CD4-positive, alpha-beta T cell treated with Interferon gamma for 1 hour (primary cell): ENCODE results near the gene CCDC80.
"Not testable (repeated sequence)": the region's sequence is repeated elsewhere in the genome, so short reads cannot be mapped to it uniquely, and the experiment has no call there.

Experiments
- DNase-seq: peaks from one replicate; pipeline ENCODE4 v3.0.0-alpha.2; 2020

Gene CCDC80

DNA sequence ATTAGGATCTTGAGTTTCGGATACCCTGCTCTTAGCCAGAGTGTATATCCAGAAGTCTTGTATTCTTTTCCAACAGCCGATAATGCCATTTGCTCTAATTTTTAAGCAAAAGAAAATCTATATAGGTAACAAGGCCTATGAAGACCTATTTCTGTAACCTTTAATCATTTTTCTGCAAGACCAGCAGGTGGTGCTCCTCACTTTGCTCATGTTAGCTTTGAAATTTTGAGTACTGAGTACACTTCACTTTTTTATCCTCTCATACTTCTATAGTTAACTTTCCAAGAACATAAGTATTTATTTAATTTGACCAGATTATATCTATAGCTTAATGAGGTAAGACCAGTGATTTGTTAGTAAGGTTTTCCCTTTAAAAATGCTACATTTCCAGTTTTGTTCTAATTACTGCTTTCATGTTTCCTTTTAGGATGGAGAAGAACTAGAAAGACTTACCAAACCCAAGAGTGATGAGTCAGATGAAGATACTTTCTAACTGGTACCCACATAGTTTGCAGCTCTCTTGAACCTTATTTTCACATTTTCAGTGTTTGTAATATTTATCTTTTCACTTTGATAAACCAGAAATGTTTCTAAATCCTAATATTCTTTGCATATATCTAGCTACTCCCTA, 58.6 kb downstream of the CCDC80 start:
- no peak for DNase-seq

DNA sequence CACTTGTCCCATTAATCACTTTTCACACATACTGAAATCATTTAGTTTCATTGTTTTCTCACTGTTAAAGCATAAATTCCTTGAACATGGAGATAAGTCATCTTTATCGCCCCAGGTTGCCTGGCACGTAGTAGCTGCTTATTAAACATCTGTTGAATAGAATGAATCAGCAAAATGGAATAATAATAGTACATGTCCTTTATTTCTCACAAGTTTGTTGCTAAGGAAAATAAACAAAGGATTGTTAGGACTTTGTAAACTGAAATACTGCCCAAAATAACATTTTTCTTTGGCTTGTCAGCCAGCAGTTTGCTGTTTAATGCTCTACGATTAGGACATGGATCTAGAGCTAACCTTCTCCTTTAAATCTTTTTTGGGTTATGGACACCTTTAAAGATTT, 61.2 kb downstream of the CCDC80 start:
- DNase-seq: no peak

DNA sequence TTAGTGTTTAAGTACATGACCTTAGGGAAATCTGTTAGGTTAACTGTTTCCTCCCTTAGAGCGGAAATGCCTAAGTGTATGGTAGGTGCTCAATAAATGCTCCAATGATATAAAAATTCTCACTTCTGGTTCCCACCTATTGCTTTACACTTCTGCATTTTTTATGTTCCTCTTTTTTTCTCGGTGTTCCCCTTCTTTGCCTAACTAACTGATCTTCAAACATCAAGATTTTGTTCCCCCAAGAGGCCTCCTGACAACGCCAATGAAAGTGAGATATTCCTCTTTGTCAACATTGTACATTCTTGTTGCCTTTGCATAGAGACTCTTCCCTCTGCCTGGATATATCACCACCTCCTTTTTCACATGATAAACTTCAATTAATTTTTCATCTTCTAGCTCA, 61.7 kb downstream of the CCDC80 start:
- no peak for DNase-seq

DNA sequence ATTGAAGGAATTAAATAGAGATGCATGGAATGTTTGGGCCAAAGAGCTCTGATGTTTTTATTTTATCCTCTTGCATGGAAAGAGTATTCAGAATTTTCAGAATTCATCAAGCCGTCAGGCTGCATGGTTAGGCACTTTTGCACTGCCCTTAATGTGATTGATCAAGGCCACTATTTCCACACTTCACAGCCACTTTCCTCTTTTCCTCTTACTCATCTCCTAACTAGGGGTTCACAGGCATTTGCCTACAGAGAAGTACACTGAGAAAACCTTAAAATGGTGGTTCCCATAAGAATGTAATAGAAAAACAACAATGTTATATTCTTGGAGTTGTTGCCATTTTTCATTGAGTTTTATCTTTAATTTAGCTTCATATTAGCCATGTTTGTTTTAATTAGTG, 68.2 kb downstream of the CCDC80 start:
- DNase-seq: no peak

DNA sequence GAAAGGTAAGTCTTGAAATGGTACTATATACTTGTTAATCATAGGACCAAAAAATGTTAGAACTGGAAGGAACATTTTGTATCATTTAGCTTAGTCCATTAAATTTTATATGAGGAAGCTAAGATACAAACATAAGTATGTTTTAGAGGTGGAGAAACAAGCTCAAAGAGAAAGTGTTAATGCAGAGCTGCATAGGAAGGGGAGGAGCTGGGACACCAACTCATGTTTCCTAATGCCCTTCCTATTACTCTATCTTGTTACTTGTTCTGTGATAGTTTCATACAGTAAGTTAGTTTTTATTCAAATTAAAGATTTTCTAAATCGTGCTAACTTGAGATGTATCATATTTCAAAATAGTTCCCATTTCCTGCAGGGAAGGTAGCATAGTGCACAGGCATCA, 71.7 kb downstream of the CCDC80 start:
- DNase-seq: no peak

DNA sequence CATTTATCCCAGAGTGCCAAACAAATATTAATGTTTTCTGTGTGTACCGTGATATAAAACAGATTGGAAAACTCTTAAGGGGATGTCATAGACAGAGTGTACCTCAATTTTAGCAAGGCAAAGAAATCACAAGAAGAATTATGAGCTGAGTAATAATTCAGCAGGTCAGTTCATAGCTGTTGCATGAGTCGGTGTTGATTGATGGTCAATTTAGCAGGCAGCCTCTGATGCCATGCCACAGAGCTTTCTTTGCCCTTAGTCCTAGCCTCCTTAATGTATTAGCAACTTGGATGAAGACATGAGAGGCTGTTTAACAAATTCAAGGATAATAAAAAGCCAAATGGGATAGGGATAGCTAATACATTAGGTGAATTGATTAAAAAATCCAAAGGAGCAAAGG, 72.3 kb downstream of the CCDC80 start:
- DNase-seq: no peak

DNA sequence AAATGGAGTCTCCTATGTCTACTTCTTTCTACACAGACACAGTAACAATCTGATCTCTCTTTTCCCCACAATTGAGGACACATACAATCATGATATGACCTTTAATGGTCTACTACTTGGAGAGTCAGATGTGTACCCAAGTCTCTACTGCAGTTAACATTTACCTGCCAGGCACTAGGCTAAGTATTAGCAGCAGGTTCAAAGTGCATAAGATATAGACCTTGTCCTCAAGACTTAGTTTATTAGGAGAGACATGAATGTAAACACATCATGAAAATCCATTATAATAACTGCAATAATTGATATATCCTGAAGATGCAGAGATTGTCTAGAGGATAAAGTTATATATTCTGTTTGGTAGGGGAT, 76.0 kb downstream of the CCDC80 start:
- DNase-seq: no peak

DNA sequence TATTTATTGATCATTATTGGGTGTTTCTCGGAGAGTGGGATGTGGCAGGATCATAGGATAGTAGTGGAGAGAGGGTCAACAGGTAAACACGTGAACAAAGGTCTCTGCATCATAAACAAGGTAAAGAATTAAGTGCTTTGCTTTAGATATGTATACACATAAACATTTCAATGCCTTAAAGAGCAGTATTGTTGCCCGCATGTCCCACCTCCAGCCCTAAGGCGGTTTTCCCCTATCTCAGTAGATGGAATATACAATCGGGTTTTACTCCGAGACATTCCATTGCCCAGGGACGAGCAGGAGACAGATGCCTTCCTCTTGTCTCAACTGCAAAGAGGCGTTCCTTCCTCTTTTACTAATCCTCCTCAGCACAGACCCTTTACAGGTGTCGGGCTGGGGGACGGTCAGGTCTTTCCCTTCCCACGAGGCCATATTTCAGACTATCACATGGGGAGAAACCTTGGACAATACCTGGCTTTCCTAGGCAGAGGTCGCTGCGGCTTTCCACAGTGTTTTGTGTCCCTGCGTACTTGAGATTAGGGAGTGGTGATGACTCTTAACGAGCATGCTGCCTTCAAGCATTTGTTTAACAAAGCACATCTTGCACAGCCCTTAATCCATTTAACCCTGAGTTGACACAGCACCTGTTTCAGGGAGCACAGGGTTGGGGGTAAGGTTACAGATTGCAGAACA, 76.5 kb downstream of the CCDC80 start:
- DNase-seq: not testable (repeated sequence)

DNA sequence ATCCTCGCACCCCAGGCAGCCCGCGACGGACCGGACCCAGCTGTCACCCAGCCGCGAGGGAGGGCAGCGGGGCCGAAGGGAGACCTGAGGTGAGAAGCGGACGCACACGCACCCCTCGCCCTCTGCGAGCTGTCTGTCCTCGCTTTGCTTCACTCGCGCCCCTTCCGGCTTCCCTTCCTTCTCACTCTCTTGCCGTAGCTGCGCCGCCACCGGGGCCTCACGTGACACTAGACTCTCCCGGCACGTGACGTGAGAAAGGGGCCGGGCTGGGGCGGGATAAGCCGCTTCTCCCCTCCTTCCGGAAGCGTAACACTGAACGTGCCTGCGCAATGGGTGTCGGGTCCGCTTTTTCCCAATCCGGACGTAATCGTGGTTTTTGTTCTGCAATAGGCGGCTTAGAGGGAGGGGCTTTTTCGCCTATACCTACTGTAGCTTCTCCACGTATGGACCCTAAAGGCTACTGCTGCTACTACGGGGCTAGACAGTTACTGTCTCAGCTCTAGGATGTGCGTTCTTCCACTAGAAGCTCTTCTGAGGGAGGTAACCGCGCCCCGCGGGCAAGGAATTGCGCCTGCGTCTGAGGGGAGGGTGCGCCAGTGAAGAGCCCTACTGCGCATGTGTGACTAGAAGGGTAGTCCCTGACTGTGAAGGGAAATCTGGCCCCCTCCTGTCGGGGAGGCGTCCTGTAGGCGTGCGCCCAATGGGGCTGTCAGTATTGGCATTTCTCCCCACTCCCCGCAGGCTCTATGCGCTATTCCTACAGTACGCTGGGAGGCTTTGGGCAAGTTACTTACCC, 79.0 kb downstream of the CCDC80 start, which contains the start of the genes ATG3 and SLC35A5:
Gene ATG3 (minus strand): TSS at position 229 of the 796 bp plus-strand sequence. CDS start 434 bp downstream, outside the sequence.
Gene SLC35A5 (plus strand): TSS at position 312 of the 796 bp plus-strand sequence. CDS start 1,359 bp downstream, outside the sequence.
- peak; percentile 98 for DNase-seq

DNA sequence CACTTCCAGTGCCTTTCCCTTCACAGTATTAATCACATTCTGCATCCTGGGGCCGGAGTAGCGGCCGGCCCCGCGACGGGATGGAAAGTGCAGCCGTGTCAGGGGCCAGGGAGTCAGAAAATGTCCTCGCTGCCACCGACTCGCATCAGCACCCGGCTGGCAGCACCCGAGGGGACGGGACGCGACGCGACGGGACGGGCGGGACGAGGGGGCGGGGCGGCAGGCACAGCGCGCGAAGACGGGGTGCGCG, 79.5 kb downstream of the CCDC80 start:
- DNase-seq: no peak

DNA sequence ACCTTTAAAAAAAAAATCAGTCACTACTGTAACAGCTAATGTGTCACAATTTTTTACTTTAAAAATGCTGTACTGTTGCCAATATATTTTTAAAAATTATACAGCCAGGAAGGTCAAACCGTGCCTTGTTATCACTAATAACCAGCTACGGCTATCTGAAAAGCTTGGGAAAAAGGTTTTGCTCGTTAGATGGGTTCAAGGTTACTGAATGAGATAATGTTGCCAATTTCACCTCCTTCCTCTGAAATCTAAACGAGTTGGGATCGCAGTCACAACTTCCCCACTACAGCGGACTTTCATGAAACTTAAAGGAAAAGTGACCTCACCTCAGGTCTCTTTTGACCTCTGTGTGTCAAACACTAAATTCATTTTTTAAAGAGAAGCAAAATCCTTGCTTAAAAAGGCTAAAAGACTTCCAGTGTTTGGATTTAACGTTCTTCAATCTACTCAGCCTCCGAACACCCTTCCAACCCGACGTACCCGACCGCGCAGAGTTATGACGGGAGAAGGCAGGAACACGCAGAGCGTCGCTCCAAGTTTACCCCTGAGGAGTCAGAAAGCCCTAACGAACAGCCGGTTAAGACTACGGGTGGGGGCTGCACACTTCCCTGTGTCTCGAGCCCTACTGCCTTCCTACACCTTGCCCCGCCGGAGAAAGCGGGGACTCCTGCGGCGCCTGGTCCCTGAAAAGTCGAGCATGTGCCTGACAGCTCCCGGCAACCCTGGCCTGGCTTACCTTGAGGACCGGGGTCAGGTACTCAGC, 80.0 kb downstream of the CCDC80 start:
- peak; percentile 53 for DNase-seq

DNA sequence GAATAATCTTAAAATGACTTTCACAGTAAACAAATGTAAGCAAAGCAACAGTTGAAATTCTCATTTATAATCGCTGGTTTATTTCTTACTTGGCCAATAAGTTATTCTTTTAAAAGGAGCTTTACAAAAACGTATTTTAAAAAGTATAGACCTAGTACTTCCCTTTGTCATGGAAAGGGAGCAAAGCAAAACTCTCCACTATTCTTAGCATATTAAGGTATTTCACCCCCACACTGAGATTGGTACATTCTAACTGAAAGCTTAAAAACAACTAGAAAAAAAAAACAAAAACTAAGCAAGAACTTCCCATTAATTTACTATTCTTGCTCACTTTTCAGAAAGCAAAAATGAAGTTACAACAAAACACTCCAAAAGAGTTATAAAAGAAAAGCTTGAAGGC, 80.6 kb downstream of the CCDC80 start:
- DNase-seq: no peak

DNA sequence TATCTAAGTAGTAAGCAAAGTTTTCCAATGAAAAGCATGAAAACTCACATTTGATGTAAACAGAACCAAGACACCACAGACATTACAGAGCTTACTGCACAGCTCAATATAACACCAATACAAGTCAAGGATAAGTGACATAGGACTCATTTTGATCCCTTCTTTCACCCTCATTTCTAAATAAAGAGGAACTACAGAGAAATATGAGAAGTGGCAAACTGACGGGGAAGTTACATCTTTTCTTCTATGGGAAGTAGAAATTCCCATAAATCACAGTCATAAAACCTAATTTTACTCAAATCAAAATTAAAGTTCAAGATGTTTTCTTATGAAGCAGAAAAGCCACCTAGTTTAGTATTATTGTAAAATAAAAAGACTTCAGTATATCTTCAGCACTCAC, 83.0 kb downstream of the CCDC80 start:
- no peak for DNase-seq

DNA sequence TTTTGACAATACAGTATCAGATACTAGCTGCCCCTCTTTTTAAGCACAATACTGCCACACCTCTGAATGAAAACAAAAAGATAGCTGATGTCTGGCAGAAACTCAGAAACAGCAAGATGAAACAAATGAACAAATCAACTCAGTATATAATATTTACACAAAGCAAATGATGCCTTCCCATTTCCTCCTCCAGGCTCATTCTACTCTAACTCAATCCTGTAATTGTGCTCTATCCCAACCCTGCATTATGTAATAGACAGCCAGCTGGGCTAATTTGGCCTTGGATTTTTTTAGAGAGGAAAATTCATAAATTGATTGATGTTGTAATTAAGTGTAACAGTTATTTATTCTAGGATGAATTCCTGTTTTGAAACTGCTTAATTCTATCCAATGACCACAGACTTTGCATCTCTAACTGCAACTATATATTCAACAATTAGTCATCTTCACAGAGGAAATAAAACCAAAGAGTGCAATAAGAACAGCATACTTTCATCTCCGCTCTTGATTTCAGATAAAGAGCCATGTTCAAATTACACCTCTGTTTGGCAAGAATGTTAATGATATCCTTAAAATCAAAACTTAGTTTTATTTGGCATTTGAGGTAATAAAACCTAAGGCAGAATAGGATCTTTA, 85.3 kb downstream of the CCDC80 start:
- no peak for DNase-seq

DNA sequence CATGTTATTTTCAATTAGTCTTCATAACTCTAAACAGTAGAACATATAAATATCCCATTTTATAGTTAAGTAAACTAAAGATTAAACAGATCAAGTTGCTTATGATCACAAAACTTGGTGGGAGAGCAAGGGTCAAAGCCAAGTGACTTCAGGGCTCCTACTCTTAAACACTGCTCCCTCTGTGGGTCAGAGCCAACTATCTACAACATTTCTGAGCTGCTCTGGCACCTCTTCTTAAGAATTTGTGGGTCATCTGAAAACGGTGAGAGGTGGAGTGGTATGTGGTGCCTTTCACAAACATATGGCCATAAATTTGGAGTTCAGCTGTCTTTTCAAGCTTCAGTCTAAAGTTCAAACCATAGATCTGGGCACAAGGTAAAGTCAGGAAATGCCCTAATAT, 90.1 kb downstream of the CCDC80 start:
- DNase-seq: no peak
